K562 (cell line): ENCODE measurements around the gene CNTN4.

Experiments used
- CBX1 ChIP-seq: sonication (generic); IDR thresholded peaks from 2 replicates; pipeline ENCODE4 v1.6.1; 2016; ENCODE audit warnings: antibody characterized with exemption, low read depth, mild to moderate bottlenecking
- CHD2 ChIP-seq: IDR thresholded peaks from 2 replicates; pipeline ENCODE4 v1.6.1; 2011; ENCODE audit warnings: low read depth, low read length
- CREM ChIP-seq: IDR thresholded peaks from 2 replicates; pipeline ENCODE4 v1.6.1; 2014; ENCODE audit warnings: antibody characterized with exemption, low read depth
- CTCF ChIP-seq, 3 experiments: IDR thresholded peaks in 2 of 3; conservative IDR thresholded peaks in 1 of 3; 2 replicates each; pipeline ENCODE4 v1.5.1; 2011 to 2012; ENCODE audit warnings: low read length in 3 of 3, mild to moderate bottlenecking in 3 of 3, control low read depth in 2 of 3, improper control_type of control experiment in 1 of 3, inconsistent platforms in 1 of 3, low read depth in 1 of 3, mixed read lengths in 1 of 3, moderate library complexity in 1 of 3; ENCODE audit not compliant: insufficient read depth in 2 of 3
- FOSL1 ChIP-seq: fragments of 200-800 bp; sonication (Bioruptor generic); conservative IDR thresholded peaks from 2 replicates; pipeline ENCODE4 v1.6.1; 2016; ENCODE audit warnings: missing genetic modification characterization, missing compliant biosample characterization
- POLR2A ChIP-seq: fragments of 450-650 bp; conservative IDR thresholded peaks from 2 replicates; pipeline ENCODE4 v1.6.1; 2016
- PRMT5 ChIP-seq: sonication (generic); formaldehyde crosslinking; IDR thresholded peaks from 2 replicates; pipeline ENCODE4 v1.5.0; 2020; ENCODE audit warnings: missing genetic modification reagents
- TRIM28 ChIP-seq: fragments of 450-650 bp; IDR thresholded peaks from 2 replicates; pipeline ENCODE4 v1.6.1; 2017
- YBX1 ChIP-seq: fragments of 450-650 bp; IDR thresholded peaks from 2 replicates; pipeline ENCODE4 v1.7.1; 2016; ENCODE audit warnings: mild to moderate bottlenecking
- YY1 ChIP-seq, 3 experiments: IDR thresholded peaks; 2 replicates each; pipeline ENCODE4 v1.6.1; 2011; ENCODE audit warnings: low read length in 2 of 3, mild to moderate bottlenecking in 2 of 3, moderate library complexity in 2 of 3, borderline replicate concordance in 1 of 3, control low read depth in 1 of 3, low read depth in 1 of 3; ENCODE audit not compliant: insufficient read depth in 3 of 3, insufficient replicate concordance in 2 of 3, control insufficient read depth in 1 of 3, insufficient read length in 1 of 3; ENCODE audit errors: extremely low read depth in 1 of 3

- TF ChIP-seq CTCF (IDR thresholded peaks at IDR 0.05 in 2 of 3, conservative IDR thresholded peaks at IDR 0.05 in 1 of 3; ENCODE audit: insufficient read depth in 2 of 3, low read depth in 1 of 3, low read length in 3 of 3) (no peak), CHD2 (no peak), FOSL1 (no peak), CBX1 (no peak), TRIM28 (no peak), YY1 (IDR thresholded peaks at IDR 0.05; ENCODE audit: borderline replicate concordance in 1 of 3, control insufficient read depth in 1 of 3, extremely low read depth in 1 of 3, insufficient read depth in 3 of 3, insufficient read length in 1 of 3, insufficient replicate concordance in 2 of 3, low read depth in 1 of 3, low read length in 2 of 3) (no peak), PRMT5 (CRISPR knock-in tag) (no peak), POLR2A (no peak), CREM (no peak), YBX1 (no peak)
Measured at GRCh38 chr3:2558796-2559195, 460.1 kb downstream of the CNTN4 start.
